ENCODE measurements around the gene TAF11L4.
"Not testable (repeated sequence)": the region's sequence is repeated elsewhere in the genome, so short reads cannot be mapped to it uniquely, and the experiment has no call there.

- not testable (repeated sequence) for TF ChIP-seq RAD21 (IDR thresholded peaks at IDR 0.05; ENCODE audit: low read length); USF2 (IDR thresholded peaks at IDR 0.05; ENCODE audit: borderline replicate concordance, low read depth, low read length); EP300 (IDR thresholded peaks at IDR 0.05; ENCODE audit: borderline replicate concordance in 1 of 2, low read depth in 1 of 2, low read length in 1 of 2); TCF12 (IDR thresholded peaks at IDR 0.05); YY1 (IDR thresholded peaks at IDR 0.05; ENCODE audit: low read depth); MXI1 (IDR thresholded peaks at IDR 0.05; ENCODE audit: low read depth, low read length)
Measured at GRCh38 chr5:17521501-17521900, at the start of gene TAF11L4.

Measured in SK-N-SH (cell line).